DND-41 (cell line): ENCODE data around the gene ADCK1.
"Not testable (repeated sequence)": the region's sequence is repeated elsewhere in the genome, so short reads cannot be mapped to it uniquely, and the experiment has no call there.

Experiments
- ATAC-seq: fragments of 200-7000 bp; cut with Tn5 transposase; 3 replicates; pipeline ENCODE4 v1.9.1; 2021; ENCODE audit warnings: low read depth; ENCODE audit not compliant: insufficient read depth
- DNase-seq: peaks from one replicate; pipeline ENCODE4 v3.0.0-alpha.2; 2020
- H2AFZ ChIP-seq: 2 replicates; pipeline ENCODE4 v1.6.0; 2012; ENCODE audit warnings: low read depth, low read length
- H3K27ac ChIP-seq: 2 replicates; pipeline ENCODE4 v1.5.1; 2012; ENCODE audit warnings: low read length, inconsistent platforms
- H3K27me3 ChIP-seq: fragments of 200-600 bp; sonication (generic); 2 replicates; pipeline ENCODE4 v1.6.0; 2012; ENCODE audit warnings: low read length, mild to moderate bottlenecking, inconsistent platforms; ENCODE audit not compliant: insufficient read depth, poor library complexity
- H3K36me3 ChIP-seq: 2 replicates; pipeline ENCODE4 v1.5.1; 2012; ENCODE audit warnings: low read length, inconsistent platforms; ENCODE audit not compliant: insufficient read depth
- H3K4me1 ChIP-seq: 2 replicates; pipeline ENCODE4 v1.5.1; 2012; ENCODE audit warnings: mild to moderate bottlenecking, low read length; ENCODE audit not compliant: insufficient read depth
- H3K4me2 ChIP-seq: 2 replicates; pipeline ENCODE4 v1.6.0; 2012; ENCODE audit warnings: mild to moderate bottlenecking, moderate library complexity, low read length, inconsistent platforms; ENCODE audit not compliant: insufficient read depth
- H3K4me3 ChIP-seq, 2 experiments: fragments of 200-600 bp in 1 of 2; shearing (Covaris generic) in 1 of 2; 2 replicates each; pipeline ENCODE4 v1.5.1; 2012 to 2016; ENCODE audit warnings: inconsistent platforms in 2 of 2, low read length in 2 of 2, mild to moderate bottlenecking in 2 of 2, low read depth in 1 of 2, moderate library complexity in 1 of 2
- H3K79me2 ChIP-seq: 2 replicates; pipeline ENCODE4 v1.6.0; 2012; ENCODE audit warnings: low read length, inconsistent platforms; ENCODE audit not compliant: insufficient read depth
- H3K9ac ChIP-seq: 2 replicates; pipeline ENCODE4 v1.6.0; 2012; ENCODE audit warnings: low read depth, mild to moderate bottlenecking, inconsistent platforms, low read length, moderate library complexity
- H3K9me3 ChIP-seq: 2 replicates; pipeline ENCODE4 v1.5.1; 2012; ENCODE audit warnings: low read length, moderate library complexity, mild to moderate bottlenecking, inconsistent platforms; ENCODE audit not compliant: insufficient read depth, severe bottlenecking
- H4K20me1 ChIP-seq: 2 replicates; pipeline ENCODE4 v1.6.0; 2012; ENCODE audit warnings: low read length; ENCODE audit not compliant: insufficient read depth
- EZH2 ChIP-seq: IDR thresholded peaks from 3 replicates; pipeline ENCODE4 v1.6.1; 2012; ENCODE audit warnings: borderline replicate concordance, low read depth, mild to moderate bottlenecking, moderate library complexity, low read length, inconsistent platforms; ENCODE audit not compliant: severe bottlenecking
- TF ChIP-seq, protein P1 (sequence below): IDR thresholded peaks from 2 replicates; pipeline ENCODE4 v1.5.1; 2012; ENCODE audit warnings: borderline replicate concordance, low read length, moderate library complexity, mild to moderate bottlenecking; ENCODE audit not compliant: poor library complexity, severe bottlenecking; ENCODE audit errors: extremely low read depth

Gene ADCK1

DNA sequence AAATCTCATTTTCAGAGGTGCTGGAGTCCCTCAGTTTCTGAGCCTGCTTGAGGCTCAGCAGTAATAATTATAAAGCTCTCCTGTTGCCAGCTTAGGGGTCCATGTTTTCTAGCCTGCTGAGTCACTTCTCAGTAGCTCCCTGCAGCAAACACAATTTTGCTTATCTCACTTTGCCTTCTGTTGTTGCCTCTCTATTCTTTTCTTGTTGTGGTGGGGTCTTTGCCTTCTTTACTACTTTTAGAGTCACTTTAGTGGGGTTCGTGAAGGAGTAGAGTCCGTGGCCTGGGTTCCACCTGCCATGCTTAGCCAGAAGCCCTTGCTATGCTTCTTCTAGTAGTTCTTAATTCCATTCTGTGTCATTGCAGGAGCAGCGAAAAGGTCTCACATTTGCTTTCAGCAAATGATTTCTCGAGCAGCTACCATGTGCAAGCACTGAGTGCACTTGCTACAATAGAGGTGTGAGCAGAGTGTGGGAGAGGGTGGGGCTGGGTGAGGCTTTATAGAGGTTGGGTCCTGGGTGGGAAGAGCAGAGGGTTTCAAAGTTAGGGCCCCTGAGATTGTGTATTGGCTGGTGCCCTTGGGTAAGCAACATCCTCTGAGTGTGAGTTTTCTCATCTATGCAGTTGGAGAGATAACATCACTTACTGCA lies 114.3 kb downstream of the ADCK1 start:
- H3K4me3 ChIP-seq = no peak overlapping the region
- H3K9ac ChIP-seq = no peak overlapping the region
- no peak overlapping the region for H3K27ac ChIP-seq
- H3K4me1 ChIP-seq = peaks cover 4% of the 10 kb centered on the region; the same call in 1 of the 2 replicates
- H3K36me3 ChIP-seq = no peaks in the 10 kb centered on the region
- DNase-seq (no peak), ATAC-seq (no peak)
- H2AFZ ChIP-seq = no peak overlapping the region
- H3K4me2 ChIP-seq = no peak overlapping the region
- H4K20me1 ChIP-seq = no peaks in the 10 kb centered on the region
- H3K27me3 ChIP-seq = no peaks in the 10 kb centered on the region
- no peaks in the 10 kb centered on the region for H3K79me2 ChIP-seq
- H3K9me3 ChIP-seq = no peaks in the 10 kb centered on the region
- no peak for TF ChIP-seq EZH2
- TF ChIP-seq, protein P1, sequence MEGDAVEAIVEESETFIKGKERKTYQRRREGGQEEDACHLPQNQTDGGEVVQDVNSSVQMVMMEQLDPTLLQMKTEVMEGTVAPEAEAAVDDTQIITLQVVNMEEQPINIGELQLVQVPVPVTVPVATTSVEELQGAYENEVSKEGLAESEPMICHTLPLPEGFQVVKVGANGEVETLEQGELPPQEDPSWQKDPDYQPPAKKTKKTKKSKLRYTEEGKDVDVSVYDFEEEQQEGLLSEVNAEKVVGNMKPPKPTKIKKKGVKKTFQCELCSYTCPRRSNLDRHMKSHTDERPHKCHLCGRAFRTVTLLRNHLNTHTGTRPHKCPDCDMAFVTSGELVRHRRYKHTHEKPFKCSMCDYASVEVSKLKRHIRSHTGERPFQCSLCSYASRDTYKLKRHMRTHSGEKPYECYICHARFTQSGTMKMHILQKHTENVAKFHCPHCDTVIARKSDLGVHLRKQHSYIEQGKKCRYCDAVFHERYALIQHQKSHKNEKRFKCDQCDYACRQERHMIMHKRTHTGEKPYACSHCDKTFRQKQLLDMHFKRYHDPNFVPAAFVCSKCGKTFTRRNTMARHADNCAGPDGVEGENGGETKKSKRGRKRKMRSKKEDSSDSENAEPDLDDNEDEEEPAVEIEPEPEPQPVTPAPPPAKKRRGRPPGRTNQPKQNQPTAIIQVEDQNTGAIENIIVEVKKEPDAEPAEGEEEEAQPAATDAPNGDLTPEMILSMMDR = no peak

DNA sequence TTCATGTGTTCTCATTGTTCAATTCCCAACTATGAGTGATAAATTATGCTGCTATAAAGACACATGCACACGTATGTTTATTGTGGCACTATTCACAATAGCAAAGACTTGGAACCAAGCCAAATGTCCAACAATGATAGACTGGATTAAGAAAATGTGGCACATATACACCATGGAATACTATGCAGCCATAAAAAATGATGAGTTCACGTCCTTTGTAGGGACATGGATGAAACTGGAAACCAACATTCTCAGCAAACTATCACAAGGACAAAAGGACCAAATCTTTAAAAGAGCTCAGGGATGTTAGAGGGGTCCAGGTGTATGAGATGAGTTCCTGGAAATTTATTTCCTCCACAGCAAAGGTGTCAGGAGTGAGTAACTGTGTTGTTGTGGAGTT lies 115.5 kb downstream of the ADCK1 start:
- H3K4me1 ChIP-seq, H3K27me3 ChIP-seq, DNase-seq, H3K4me2 ChIP-seq, H3K27ac ChIP-seq, ATAC-seq, H3K79me2 ChIP-seq, H2AFZ ChIP-seq, H3K36me3 ChIP-seq, H3K9me3 ChIP-seq, H4K20me1 ChIP-seq, H3K4me3 ChIP-seq, H3K9ac ChIP-seq: not testable (repeated sequence)

DNA sequence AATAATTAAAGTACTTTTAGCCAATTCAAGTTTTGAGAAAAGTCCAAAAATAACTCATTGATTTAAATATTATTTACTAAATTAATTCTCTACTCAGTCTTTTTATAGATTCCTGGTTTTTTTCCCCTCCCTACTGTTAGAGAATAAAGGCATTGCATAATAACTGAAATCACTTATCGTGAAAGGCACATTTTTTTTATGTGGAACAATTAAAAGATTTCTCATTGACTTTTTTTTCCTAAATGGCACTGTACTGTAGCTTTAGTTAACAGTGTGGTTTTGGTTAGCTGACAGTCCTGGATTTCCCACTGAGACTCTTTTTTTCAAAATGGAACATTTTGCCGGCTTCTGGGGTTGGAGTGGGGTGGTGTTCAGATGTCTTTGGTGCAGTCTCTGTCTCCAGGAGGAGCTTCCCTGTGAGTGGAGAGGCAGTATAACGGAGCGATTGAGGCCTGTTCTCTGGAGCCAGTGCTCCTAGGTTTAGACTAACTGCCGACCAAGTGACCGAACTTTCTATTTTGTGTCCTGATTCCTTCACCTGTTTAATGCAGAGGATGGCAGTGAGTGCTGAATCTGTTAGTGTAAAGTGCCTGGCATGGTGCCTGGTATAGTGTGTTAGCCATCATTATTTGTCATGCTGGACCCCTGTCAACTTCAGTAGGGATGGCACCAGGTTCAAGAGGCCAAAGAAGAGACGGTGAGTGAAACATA lies 117.7 kb downstream of the ADCK1 start:
- no peaks in the 10 kb centered on the region for H3K9me3 ChIP-seq
- no peak overlapping the region for H2AFZ ChIP-seq
- no peak overlapping the region for H3K27ac ChIP-seq
- H3K9ac ChIP-seq = no peak overlapping the region
- ATAC-seq (no peak), DNase-seq (no peak)
- H3K36me3 ChIP-seq = no peaks in the 10 kb centered on the region
- peaks cover 4% of the 10 kb centered on the region; the same call in 1 of the 2 replicates for H3K4me1 ChIP-seq
- TF ChIP-seq, protein P1 = no peak
- TF ChIP-seq EZH2 = no peak
- no peaks in the 10 kb centered on the region for H3K27me3 ChIP-seq
- no peak overlapping the region for H3K4me3 ChIP-seq
- no peaks in the 10 kb centered on the region for H4K20me1 ChIP-seq
- H3K79me2 ChIP-seq = no peaks in the 10 kb centered on the region
- no peak overlapping the region for H3K4me2 ChIP-seq

DNA sequence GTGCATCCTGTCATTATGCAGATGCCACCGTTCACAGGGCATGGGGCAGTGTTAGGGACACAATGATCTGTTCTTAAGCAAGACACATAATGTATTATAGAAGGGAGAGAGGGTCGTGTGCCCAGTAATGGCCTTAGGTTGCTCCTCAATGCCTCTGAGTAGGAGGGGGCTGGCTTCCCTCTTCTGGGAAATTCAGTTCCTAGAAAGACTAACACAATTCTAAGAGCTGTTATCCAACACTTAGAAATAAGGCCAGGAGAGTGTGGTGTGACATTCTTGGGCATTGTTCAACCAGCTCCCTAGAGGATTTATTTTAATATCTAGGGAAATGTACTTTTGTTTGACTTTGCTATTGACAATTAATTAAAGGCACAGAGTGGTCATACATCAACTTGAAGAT lies 118.5 kb downstream of the ADCK1 start:
- H2AFZ ChIP-seq = no peak overlapping the region
- DNase-seq (no peak), ATAC-seq (no peak)
- no peak overlapping the region for H3K27ac ChIP-seq
- H3K4me2 ChIP-seq = no peak overlapping the region
- H4K20me1 ChIP-seq = no peaks in the 10 kb centered on the region
- peaks cover 4% of the 10 kb centered on the region; the same call in 1 of the 2 replicates for H3K4me1 ChIP-seq
- no peaks in the 10 kb centered on the region for H3K79me2 ChIP-seq
- H3K36me3 ChIP-seq = no peaks in the 10 kb centered on the region
- no peak overlapping the region for H3K9ac ChIP-seq
- H3K4me3 ChIP-seq = no peak overlapping the region
- no peak for TF ChIP-seq EZH2
- TF ChIP-seq, protein P1 = no peak
- no peaks in the 10 kb centered on the region for H3K9me3 ChIP-seq
- H3K27me3 ChIP-seq = no peaks in the 10 kb centered on the region
